Measurements from ENCODE around the gene C9orf43. TPM values are rescaled to one million over a fixed set of nuclear protein-coding genes. Genes with fewer than 3 reads are reported as not detected.
"Not testable (repeated sequence)": the region's sequence is repeated elsewhere in the genome, so short reads cannot be mapped to it uniquely, and the experiment has no call there.

C9orf43 gene
- total RNA-seq, 1 experiment from 2014 or later = 0.33 TPM

- Histone ChIP-seq H3K36me3 (peaks cover 5% of the 10 kb centered on the region; the same call in 1 of the 2 replicates), H3K9me3 (no peaks in the 10 kb centered on the region), H3K27me3 (no peaks in the 10 kb centered on the region), H3K4me3 (peak within 1 kb of the TSS; percentile 89)
- DNase-seq = peak; percentile 61
These were observed 33.6 kb upstream of the C9orf43 start, which contains the start of gene HDHD3 for GRCh38 chr9:113376634-113377567. Gene HDHD3, minus strand, starts transcription at chr9:113376986. Its CDS starts 2,632 bp downstream, at chr9:113374354.

GRCh38 chr9:113379094-113379828, 31.3 kb upstream of the C9orf43 start:
- H3K36me3 ChIP-seq, H3K4me3 ChIP-seq, H3K9me3 ChIP-seq, H3K27me3 ChIP-seq, DNase-seq: not testable (repeated sequence)

GRCh38 chr9:113379829-113380210, 30.7 kb upstream of the C9orf43 start:
- H3K36me3 ChIP-seq, H3K27me3 ChIP-seq, H3K4me3 ChIP-seq, H3K9me3 ChIP-seq, DNase-seq: not testable (repeated sequence)

- Histone ChIP-seq H3K4me3 (no peak overlapping the region), H3K9me3 (no peaks in the 10 kb centered on the region), H3K36me3 (no peaks in the 10 kb centered on the region), H3K27me3 (no peaks in the 10 kb centered on the region)
- DNase-seq = no peak
These were observed 29.6 kb upstream of the C9orf43 start for GRCh38 chr9:113380869-113381378.

- not testable (repeated sequence) for H3K27me3 ChIP-seq, DNase-seq, H3K4me3 ChIP-seq, H3K36me3 ChIP-seq, H3K9me3 ChIP-seq
These were observed 29.1 kb upstream of the C9orf43 start for GRCh38 chr9:113381441-113381840.

- H3K36me3 ChIP-seq = no peaks in the 10 kb centered on the region
- H3K9me3 ChIP-seq = no peaks in the 10 kb centered on the region
- H3K27me3 ChIP-seq = no peaks in the 10 kb centered on the region
- no peak overlapping the region for H3K4me3 ChIP-seq
- no peak for DNase-seq
These were observed 28.6 kb upstream of the C9orf43 start for GRCh38 chr9:113381909-113382411.

GRCh38 chr9:113386571-113387393, 23.8 kb upstream of the C9orf43 start:
- Histone ChIP-seq H3K36me3 (no peaks in the 10 kb centered on the region), H3K27me3 (no peaks in the 10 kb centered on the region), H3K9me3 (no peaks in the 10 kb centered on the region), H3K4me3 (no peak overlapping the region)
- no peak for DNase-seq

- no peak for DNase-seq
These were observed 22.9 kb upstream of the C9orf43 start for GRCh38 chr9:113387560-113388230.

GRCh38 chr9:113388833-113389232, 21.7 kb upstream of the C9orf43 start:
- H3K27me3 ChIP-seq = no peaks in the 10 kb centered on the region
- H3K4me3 ChIP-seq = no peak overlapping the region
- H3K36me3 ChIP-seq = no peaks in the 10 kb centered on the region
- H3K9me3 ChIP-seq = no peaks in the 10 kb centered on the region
- DNase-seq = no peak

More at GRCh38 chr9:113387560-113388230, 22.9 kb upstream of the C9orf43 start:
- Histone ChIP-seq H3K27me3 (no peaks in the 10 kb centered on the region), H3K9me3 (no peaks in the 10 kb centered on the region), H3K36me3 (no peaks in the 10 kb centered on the region), H3K4me3 (no peak overlapping the region)

GRCh38 chr9:113389451-113389850, 21.1 kb upstream of the C9orf43 start:
- no peak for DNase-seq
- H3K9me3 ChIP-seq = no peaks in the 10 kb centered on the region
- H3K4me3 ChIP-seq = no peak overlapping the region
- H3K36me3 ChIP-seq = no peaks in the 10 kb centered on the region
- H3K27me3 ChIP-seq = no peaks in the 10 kb centered on the region

GRCh38 chr9:113390192-113390960, 20.2 kb upstream of the C9orf43 start:
- Histone ChIP-seq H3K4me3 (no peak overlapping the region), H3K36me3 (no peaks in the 10 kb centered on the region), H3K27me3 (no peaks in the 10 kb centered on the region), H3K9me3 (no peaks in the 10 kb centered on the region)
- DNase-seq = no peak

GRCh38 chr9:113391917-113392316, 18.6 kb upstream of the C9orf43 start:
- Histone ChIP-seq H3K36me3 (no peaks in the 10 kb centered on the region), H3K27me3 (no peaks in the 10 kb centered on the region), H3K9me3 (no peaks in the 10 kb centered on the region), H3K4me3 (no peak overlapping the region)
- no peak for DNase-seq

GRCh38 chr9:113393281-113393680, 17.3 kb upstream of the C9orf43 start:
- no peaks in the 10 kb centered on the region for H3K9me3 ChIP-seq
- H3K36me3 ChIP-seq = no peaks in the 10 kb centered on the region
- no peak overlapping the region for H3K4me3 ChIP-seq
- H3K27me3 ChIP-seq = no peaks in the 10 kb centered on the region
- no peak for DNase-seq

- H3K4me3 ChIP-seq = no peak overlapping the region
- H3K36me3 ChIP-seq = no peaks in the 10 kb centered on the region
- H3K27me3 ChIP-seq = no peaks in the 10 kb centered on the region
- no peaks in the 10 kb centered on the region for H3K9me3 ChIP-seq
- no peak for DNase-seq
These were observed 15.3 kb upstream of the C9orf43 start for GRCh38 chr9:113395000-113395861.

All from MG63 (cell line).